RCC 7860 (cell line): Measurements from ENCODE around the gene DDX51.

Experiments
- DNase-seq: peaks from one replicate; pipeline ENCODE4 v3.0.0-alpha.2; 2015; ENCODE audit warnings: low spot score
- FAIRE-seq: peaks from 2 replicates; lab custom pipeline; 2012; peaks lifted over from hg19 to GRCh38; lab: Jason Lieb, UNC

The DDX51 gene

GRCh38 chr12:132095520-132096409, 48.4 kb downstream of the DDX51 start:
- no peak for DNase-seq
- no peak for FAIRE-seq

DNA sequence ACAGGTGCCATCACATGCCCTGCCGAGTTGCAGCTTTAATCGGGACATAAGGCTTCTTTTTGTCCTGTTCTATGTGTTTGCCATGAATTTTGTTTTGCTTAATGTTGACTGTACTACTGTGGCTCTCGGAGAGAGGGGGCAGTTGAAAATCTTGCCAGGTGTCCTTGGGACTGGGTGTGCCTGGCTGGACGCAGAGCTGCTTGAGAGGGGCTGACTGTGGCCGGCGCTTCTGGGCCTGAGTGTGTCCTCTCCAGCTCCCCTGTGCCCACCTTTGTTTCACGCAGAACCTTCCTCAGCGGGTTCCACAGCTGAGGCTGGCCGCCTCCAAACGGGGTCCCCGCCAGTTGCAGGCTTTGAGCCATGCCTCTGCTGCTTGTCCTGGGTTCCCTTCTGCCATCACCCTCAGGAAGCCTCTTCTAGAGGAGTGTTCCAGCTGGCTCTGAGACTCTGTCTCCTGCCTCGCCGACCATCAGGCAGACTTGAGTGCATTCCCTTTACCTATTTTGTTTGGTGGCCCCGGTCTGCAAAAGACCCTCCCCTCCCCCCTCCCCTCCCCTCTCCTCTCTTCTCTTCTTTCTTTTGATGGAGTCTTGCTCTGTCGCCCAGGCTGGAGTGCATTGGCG, 49.7 kb downstream of the DDX51 start:
- DNase-seq = no peak
- no peak for FAIRE-seq

DNA sequence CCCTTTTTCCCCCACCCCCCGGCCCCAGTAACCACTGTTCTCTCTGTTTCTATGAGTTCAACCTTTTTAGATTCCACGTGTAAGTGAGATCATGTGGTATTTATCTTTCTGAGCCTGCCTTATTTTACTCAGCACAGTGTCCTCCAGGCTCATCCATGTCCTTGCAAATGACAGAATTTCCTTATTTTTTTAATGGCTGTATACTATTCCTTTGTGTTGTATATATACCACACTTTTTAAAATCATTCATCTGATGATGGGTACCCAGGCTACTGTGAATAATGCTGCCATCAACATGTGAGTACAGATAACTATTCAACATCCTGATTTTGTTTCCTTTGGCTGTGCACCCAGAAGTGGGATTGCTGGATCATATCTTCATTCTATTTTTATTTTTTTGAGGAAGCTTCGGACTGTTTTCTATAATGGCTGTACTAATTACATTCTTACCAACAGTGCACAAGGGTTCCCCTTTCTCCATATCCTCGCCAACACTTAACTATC, 54.7 kb downstream of the DDX51 start:
- no peak for FAIRE-seq
- no peak for DNase-seq
